Activated T-helper 9 cell treated with anti-CD3 and anti-CD28 coated beads, Interleukin-2, amount 50 U/mL, for 16 hours (primary cell): ENCODE results near the gene CLSTN2.

Source experiments
- DNase-seq: peaks from one replicate; pipeline ENCODE4 v3.0.0-alpha.2; 2020; ENCODE audit warnings: low read depth

The CLSTN2 gene

GRCh38 chr3:140597792-140598191, 662.8 kb downstream of the CLSTN2 start:
- DNase-seq, result no peak

GRCh38 chr3:140599009-140599408, 664.0 kb downstream of the CLSTN2 start:
- no peak for DNase-seq

GRCh38 chr3:140599496-140599895, 664.5 kb downstream of the CLSTN2 start:
- DNase-seq, result no peak

- DNase-seq, result no peak
Measured at GRCh38 chr3:140601881-140602280, 666.9 kb downstream of the CLSTN2 start.

- DNase-seq, result no peak
Measured at GRCh38 chr3:140602781-140603180, 667.8 kb downstream of the CLSTN2 start.

GRCh38 chr3:140603766-140604165, 668.8 kb downstream of the CLSTN2 start:
- DNase-seq, result no peak

- DNase-seq, result no peak
Measured at GRCh38 chr3:140610544-140610943, 675.6 kb downstream of the CLSTN2 start.

GRCh38 chr3:140614001-140614400, 679.0 kb downstream of the CLSTN2 start:
- DNase-seq, result no peak

- no peak for DNase-seq
Measured at GRCh38 chr3:140617135-140617534, 682.1 kb downstream of the CLSTN2 start.

GRCh38 chr3:140626856-140627255, 691.9 kb downstream of the CLSTN2 start:
- DNase-seq, result no peak
